Ectodermal cell (in vitro differentiated cells): ENCODE results near the gene CDK4.

ENCODE experiments used
- H3K27ac ChIP-seq: 2 replicates; pipeline ENCODE4 v1.7.0; 2013; ENCODE audit warnings: mild to moderate bottlenecking, low read depth, low read length; ENCODE audit not compliant: insufficient read depth, poor library complexity, severe bottlenecking
- H3K27me3 ChIP-seq: 2 replicates; pipeline ENCODE4 v1.7.0; 2013; ENCODE audit warnings: mild to moderate bottlenecking, low read length; ENCODE audit not compliant: insufficient read depth, control insufficient read depth, poor library complexity, severe bottlenecking
- H3K36me3 ChIP-seq: one replicate; pipeline ENCODE4 v1.7.0; 2013; ENCODE audit warnings: low read length; ENCODE audit not compliant: control insufficient read depth, insufficient read depth
- H3K4me1 ChIP-seq: one replicate; pipeline ENCODE4 v1.7.0; 2013; ENCODE audit warnings: low read length; ENCODE audit not compliant: control insufficient read depth, insufficient read depth
- H3K4me3 ChIP-seq: 2 replicates; pipeline ENCODE4 v1.7.0; 2013; ENCODE audit warnings: low read depth, low read length, control low read depth; ENCODE audit not compliant: insufficient read depth
- H3K9me3 ChIP-seq: 2 replicates; pipeline ENCODE4 v1.7.0; 2013; ENCODE audit warnings: mild to moderate bottlenecking, low read length, moderate library complexity; ENCODE audit not compliant: control insufficient read depth
- WGBS, 2 experiments: methylation state at CpG; one replicate each; pipeline ENCODE4 v1.1.7; 2013; ENCODE audit warnings: missing lambda C conversion rate in 2 of 2; 5-methylcytosine and 5-hydroxymethylcytosine counted together

CDK4 gene

DNA sequence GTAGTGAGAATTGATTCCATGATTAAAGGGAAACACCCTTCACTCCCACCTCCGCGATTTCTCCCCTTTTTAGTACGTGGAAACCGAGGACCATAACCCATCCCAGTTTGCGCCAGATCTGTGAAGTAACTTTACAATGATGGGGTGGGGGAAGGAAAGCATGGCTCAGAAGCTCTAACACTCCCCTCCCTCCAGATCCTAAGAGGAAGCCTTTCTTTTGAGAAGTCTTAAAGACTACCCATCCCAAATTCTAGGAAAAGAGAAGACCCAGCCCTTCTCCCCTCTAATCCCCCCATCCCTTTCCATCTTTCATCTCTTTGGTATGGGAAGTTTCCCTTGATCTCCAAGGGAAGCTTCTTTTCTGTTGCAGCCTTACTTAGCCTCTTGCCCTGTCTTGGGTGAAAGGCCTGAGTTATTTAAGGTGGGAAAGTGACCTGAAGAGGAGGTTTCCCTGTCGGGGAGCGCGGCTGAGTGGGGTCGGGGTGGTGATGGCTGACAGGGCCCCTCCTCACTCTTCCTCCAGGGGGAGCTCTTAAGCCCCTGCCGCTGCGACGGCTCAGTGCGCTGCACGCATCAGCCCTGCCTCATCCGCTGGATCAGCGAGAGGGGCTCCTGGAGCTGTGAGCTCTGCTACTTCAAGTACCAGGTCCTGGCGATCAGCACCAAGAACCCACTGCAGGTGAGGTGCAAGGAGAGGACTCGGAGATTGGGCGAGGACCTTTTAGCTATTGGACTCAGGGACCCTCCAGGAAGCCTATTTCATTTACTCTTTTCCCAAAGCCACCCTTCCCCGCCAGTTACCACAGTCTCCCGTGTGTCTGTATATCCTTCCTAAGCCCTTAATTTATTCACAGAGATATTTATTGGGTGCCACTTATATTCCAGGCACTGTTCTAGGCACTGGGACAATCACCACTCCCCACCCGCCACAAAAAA lies 4.6 kb upstream of the CDK4 start:
- WGBS, 2 experiments: 17% methylated on average over 17 of the region's 22 CpGs

DNA sequence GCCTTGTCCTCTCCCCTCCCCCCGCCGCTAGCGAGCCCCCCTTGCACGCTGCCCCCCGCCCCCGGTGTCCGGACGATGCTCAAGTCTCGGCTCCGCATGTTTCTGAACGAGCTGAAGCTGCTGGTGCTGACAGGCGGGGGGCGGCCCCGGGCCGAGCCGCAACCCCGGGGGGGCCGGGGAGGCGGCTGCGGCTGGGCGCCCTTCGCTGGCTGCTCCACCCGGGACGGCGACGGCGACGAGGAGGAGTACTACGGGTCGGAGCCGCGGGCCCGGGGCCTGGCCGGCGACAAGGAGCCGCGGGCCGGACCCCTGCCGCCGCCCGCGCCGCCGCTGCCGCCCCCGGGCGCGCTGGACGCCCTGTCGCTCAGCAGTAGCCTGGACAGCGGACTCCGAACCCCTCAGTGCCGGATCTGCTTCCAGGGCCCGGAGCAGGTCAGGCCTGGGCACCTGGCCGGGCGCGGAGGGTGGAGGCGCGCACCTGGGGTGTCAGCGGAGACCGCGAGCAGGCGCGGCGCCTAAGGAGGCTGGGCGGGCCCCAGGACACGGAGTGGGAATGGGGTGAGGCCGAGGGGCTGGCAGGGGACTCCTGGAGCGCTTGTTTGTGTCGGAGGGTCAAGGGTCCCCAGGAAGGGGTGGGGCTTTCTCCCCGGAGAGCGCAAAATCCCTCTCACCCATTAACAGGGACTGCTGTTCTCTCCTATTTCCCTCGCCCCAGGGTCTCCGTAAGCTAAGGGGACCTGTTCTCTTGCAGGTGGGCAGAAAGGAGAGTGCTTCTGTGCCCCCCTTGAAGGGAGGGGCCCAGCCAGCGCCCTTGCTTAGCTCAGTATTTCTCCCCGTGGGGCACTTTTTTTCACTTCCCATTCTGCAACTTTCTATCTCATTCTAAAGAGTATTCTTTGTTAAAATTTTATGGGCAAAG lies 3.6 kb upstream of the CDK4 start:
- peaks cover 3% of the 10 kb centered on the region for H3K36me3 ChIP-seq
- peaks cover 28% of the 10 kb centered on the region for H3K4me1 ChIP-seq
- 0% methylated on average over 71 to 76 of the region's 76 CpGs for WGBS, 2 experiments
- peak overlapping the region; percentile 51 for H3K4me3 ChIP-seq
- no peak overlapping the region for H3K27ac ChIP-seq
- H3K27me3 ChIP-seq: peaks cover 43% of the 10 kb centered on the region
- H3K9me3 ChIP-seq: no peaks in the 10 kb centered on the region

More for the DNA sequence above, 4.6 kb upstream of the CDK4 start:
- Histone ChIP-seq H3K4me3 (peak overlapping the region; percentile 51), H3K4me1 (peaks cover 23% of the 10 kb centered on the region), H3K27ac (no peak overlapping the region), H3K27me3 (peaks cover 43% of the 10 kb centered on the region), H3K36me3 (no peaks in the 10 kb centered on the region), H3K9me3 (no peaks in the 10 kb centered on the region)

DNA sequence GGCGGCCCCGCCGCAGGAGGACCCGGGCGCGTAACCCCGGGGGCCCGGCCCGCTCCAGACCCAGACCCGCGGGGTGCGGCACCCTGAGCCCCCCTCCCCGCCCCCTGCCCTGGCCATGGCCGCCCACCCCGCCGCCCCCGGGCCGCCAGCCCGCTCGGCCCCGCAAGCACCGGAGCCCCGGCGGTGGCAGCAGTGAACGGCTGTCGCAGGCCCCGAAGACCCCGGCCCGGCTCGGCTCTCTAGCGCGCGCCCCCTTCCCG lies 3.0 kb upstream of the CDK4 start:
- Histone ChIP-seq H3K27ac (no peak overlapping the region), H3K4me3 (peak overlapping the region; percentile 51), H3K27me3 (peaks cover 43% of the 10 kb centered on the region), H3K36me3 (peaks cover 9% of the 10 kb centered on the region), H3K9me3 (no peaks in the 10 kb centered on the region), H3K4me1 (peaks cover 31% of the 10 kb centered on the region)
- 0% methylated on average over 34 of the region's 34 CpGs for WGBS, 2 experiments

DNA sequence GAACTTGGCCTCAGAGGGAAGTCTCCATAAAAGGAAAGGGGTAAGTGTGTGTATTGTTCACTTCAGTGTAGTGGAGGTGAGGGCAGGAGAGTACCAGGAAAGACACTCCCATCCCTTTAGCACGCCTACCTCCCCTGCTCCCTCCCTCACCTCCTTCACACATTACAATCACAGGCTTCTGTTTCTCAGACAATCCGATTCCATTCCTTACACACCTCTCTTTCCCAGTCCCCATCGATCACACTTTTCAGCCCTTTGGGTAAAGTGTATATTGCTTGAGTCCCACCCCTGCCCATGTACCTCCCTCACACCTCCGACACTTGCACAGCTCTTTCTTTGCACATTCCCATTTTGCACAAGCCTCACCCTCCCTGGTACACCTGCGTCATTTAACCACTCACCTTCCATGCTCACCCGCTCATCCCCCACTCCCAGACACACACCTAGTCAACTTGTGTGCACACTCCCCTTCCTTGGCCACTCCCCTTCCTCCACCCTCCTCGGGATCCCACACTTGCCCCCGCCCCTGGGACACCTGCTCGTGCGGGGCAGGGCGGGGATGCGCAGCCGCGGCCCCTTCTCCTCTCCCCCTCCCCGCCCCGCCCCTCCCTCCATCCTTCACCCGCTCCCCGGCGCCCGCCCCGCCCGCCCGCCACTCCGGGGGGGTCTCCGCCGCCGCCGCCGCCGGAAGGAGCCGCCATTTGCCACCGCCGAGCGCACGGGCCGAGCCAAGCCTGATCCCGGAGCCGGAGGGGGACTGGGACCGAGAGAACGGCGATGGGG lies 2.5 kb upstream of the CDK4 start, which contains the start of gene MARCHF9:
Gene MARCHF9 (plus strand): TSS at position 693 of the 783 bp plus-strand sequence. CDS start 426 bp downstream, outside the sequence.
- Histone ChIP-seq H3K4me3 (peak within 1 kb of the TSS; percentile 51), H3K4me1 (peaks cover 31% of the 10 kb centered on the region), H3K27ac (no peak within 1 kb of the TSS), H3K36me3 (peaks cover 10% of the 10 kb centered on the region), H3K9me3 (no peaks in the 10 kb centered on the region), H3K27me3 (peaks cover 43% of the 10 kb centered on the region)
- WGBS, 2 experiments: 1% methylated on average over 34 to 39 of the region's 41 CpGs

DNA sequence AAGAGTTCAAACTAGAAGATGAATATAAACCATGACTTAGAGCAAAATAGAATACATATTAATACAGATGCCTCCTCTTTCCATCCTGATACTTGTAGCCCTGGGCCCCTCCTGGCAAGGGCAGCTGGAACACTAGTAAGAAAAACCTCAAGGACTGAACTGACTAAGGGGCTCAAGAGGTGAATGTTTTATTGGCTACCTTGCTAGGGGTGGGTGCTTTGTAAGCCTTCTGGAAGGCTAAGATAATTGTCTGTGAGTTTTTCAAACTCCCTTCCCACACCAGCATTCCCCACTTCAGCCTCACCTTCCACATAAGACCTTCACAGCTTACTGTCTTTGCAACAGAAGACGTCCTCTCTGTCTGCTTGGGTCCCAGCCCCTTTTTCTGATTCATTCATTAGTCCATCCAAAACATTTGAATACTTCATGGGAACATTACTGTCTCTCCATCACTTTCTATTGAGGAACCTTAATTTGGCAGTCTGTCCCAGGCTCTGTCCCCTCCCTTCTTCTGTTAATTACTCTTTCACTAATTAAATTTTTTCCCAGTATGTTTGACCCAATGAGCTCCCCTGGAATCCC lies 1.7 kb upstream of the CDK4 start:
- peaks cover 43% of the 10 kb centered on the region for H3K27me3 ChIP-seq
- H3K9me3 ChIP-seq: no peaks in the 10 kb centered on the region
- 13 to 18% methylated on average over 1 of the region's 1 CpG for WGBS, 2 experiments
- peaks cover 31% of the 10 kb centered on the region for H3K4me1 ChIP-seq
- H3K27ac ChIP-seq: no peak overlapping the region
- peaks cover 15% of the 10 kb centered on the region for H3K36me3 ChIP-seq
- no peak overlapping the region for H3K4me3 ChIP-seq

DNA sequence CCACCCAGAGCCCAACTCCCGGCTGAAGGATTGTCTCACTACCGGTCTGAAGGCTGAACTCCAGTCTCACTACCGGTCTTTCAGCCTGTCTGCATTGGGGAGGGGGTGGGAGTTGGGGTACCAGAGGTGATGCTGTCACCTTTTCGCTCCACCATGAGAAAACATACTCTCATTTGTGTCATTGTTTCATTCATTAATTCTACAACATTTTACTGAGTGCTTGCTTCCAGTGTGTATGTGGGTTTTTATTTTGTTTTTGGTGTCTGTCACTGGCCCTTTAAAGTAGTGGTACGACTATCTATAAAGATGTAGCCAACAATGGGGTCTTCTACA lies 524 bp upstream of the CDK4 start:
- no peak overlapping the region for H3K27ac ChIP-seq
- peaks cover 43% of the 10 kb centered on the region for H3K27me3 ChIP-seq
- H3K36me3 ChIP-seq: peaks cover 15% of the 10 kb centered on the region
- H3K4me1 ChIP-seq: peaks cover 31% of the 10 kb centered on the region
- peak overlapping the region; percentile 22 for H3K4me3 ChIP-seq
- 6 to 8% methylated on average over 4 to 5 of the region's 5 CpGs for WGBS, 2 experiments
- H3K9me3 ChIP-seq: no peaks in the 10 kb centered on the region

DNA sequence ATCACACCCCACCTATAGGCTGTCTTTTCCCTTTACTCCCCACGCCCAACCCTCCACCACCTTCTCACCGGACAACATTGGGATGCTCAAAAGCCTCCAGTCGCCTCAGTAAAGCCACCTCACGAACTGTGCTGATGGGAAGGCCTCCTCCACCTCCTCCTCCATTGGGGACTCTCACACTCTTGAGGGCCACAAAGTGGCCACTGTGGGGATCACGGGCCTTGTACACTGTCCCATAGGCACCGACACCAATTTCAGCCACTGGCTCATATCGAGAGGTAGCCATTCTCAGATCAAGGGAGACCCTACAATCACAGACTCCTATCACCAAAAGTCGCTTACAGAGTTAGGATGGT lies 700 bp downstream of the CDK4 start:
- Histone ChIP-seq H3K27me3 (peaks cover 32% of the 10 kb centered on the region), H3K9me3 (no peaks in the 10 kb centered on the region), H3K4me1 (peaks cover 29% of the 10 kb centered on the region), H3K27ac (no peak overlapping the region), H3K36me3 (peaks cover 27% of the 10 kb centered on the region), H3K4me3 (peak overlapping the region; percentile 97)
- WGBS, 2 experiments: 15 to 17% methylated on average over 8 of the region's 8 CpGs

DNA sequence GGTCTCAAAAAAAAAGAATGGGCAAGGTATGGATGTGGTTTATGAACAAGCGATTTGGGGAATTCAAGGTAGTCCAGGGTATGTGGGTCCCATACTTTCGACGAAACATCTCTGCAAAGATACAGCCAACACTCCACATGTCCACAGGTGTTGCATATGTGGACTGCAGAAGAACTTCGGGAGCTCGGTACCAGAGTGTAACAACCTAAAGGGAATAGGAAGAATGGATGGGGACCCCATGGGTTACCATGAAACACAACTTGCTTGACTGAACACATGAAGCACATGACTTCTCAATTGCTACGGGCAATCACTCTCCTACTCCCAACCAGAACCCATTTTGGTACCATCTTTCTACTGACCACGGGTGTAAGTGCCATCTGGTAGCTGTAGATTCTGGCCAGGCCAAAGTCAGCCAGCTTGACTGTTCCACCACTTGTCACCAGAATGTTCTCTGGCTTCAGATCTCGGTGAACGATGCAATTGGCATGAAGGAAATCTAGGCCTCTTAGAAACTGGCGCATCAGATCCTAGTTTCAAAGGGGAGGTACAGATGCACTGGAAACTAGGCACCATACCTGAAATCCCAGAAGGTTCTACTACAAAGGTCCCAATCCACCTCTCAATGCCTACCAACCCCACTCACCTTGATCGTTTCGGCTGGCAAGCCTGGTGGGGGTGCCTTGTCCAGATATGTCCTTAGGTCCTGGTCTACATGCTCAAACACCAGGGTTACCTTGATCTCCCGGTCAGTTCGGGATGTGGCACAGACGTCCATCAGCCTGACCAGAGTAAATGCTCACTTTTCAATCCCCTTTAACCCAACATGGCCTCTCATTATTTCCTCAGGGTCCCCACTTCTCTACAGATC lies 1.3 kb downstream of the CDK4 start:
- Histone ChIP-seq H3K36me3 (peaks cover 27% of the 10 kb centered on the region), H3K27me3 (peaks cover 26% of the 10 kb centered on the region), H3K27ac (no peak overlapping the region), H3K4me3 (peak overlapping the region; percentile 97), H3K4me1 (peaks cover 23% of the 10 kb centered on the region), H3K9me3 (no peaks in the 10 kb centered on the region)
- WGBS, 2 experiments: 90 to 92% methylated on average over 15 of the region's 15 CpGs

DNA sequence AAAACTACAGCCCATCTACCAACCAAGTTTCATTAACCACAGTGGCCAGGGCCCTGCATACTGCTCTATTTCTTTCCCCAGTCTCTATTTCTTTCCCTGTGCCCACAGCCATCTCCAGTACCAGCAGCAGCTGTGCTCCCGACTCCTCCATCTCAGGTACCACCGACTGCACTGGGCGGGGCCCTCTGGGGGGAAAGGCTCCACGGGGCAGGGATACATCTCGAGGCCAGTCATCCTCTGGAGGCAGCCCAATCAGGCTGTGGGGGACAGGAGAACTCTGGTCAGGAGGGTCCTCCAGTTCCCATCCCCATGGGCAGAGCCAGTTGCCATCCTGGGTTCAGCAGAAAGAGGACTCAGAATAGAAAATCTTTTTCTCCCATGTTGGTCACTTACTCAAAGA lies 3.0 kb downstream of the CDK4 start:
- no peak overlapping the region for H3K27ac ChIP-seq
- 94 to 95% methylated on average over 5 of the region's 5 CpGs for WGBS, 2 experiments
- H3K27me3 ChIP-seq: peaks cover 11% of the 10 kb centered on the region
- no peak overlapping the region for H3K4me3 ChIP-seq
- H3K9me3 ChIP-seq: no peaks in the 10 kb centered on the region
- H3K4me1 ChIP-seq: peaks cover 18% of the 10 kb centered on the region
- peaks cover 27% of the 10 kb centered on the region for H3K36me3 ChIP-seq
